ENCODE data around the gene IL1R1.
"Not testable (repeated sequence)": the region's sequence is repeated elsewhere in the genome, so short reads cannot be mapped to it uniquely, and the experiment has no call there.

GRCh38 chr2:102124421-102124820, 18.1 kb upstream of the IL1R1 start:
- TF ChIP-seq POLR2A, CTCF (IDR thresholded peaks at IDR 0.05): not testable (repeated sequence)
